ENCODE measurements around the gene PRRX2.

PRRX2 gene

GRCh38 chr9:129679537-129679936 is 14.1 kb downstream of the PRRX2 start:
- no peak for DNase-seq (ENCODE audit: low spot score)

DNA sequence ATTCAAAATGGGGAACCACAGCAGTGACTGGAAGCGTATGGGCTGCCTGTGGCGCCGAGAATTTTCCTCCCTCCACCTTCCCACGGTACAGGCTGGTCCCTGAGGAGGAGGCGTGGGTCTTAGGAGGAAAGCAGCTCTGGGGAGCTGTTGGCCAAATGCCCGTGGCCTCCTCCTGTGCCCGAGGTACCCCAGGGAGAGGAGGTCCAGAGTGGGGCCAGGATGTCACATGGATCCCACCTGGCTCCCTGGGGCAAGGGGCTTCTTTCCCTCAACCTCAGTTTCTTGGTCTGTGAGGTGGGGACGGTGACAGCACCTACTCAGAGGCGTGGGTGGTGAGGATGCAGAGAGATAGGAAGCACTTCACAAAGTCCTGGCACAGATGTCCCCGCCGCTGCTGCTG is 16.5 kb downstream of the PRRX2 start:
- no peak for DNase-seq (ENCODE audit: low spot score)

GRCh38 chr9:129682381-129682780 is 16.9 kb downstream of the PRRX2 start:
- no peak for DNase-seq (ENCODE audit: low spot score)

GRCh38 chr9:129685220-129685932 is 19.9 kb downstream of the PRRX2 start:
- DNase-seq (ENCODE audit: low spot score) = no peak

- no peak for DNase-seq (ENCODE audit: low spot score)
Observed at GRCh38 chr9:129685933-129686259, 20.4 kb downstream of the PRRX2 start.

DNA sequence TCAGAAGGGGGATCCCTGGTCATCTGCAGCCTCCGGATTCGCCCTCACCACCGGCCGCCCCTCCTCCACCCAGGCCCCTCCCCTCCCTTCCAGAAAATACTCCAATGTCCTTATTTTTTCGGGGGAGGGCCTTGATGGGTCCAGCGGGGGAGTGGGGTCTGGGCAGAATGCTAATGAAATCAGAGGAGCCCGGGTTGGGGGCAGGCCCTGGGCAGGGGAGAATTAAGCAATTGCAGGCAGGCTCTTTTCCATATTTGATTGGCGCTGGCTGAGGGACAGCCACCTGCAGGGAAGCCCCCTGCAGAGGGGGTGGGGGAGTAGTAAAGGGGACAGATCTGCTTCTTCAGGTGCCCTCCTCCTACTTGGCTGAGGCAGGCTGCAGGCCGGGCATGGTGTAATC is 21.3 kb downstream of the PRRX2 start:
- no peak for DNase-seq (ENCODE audit: low spot score)

DNA sequence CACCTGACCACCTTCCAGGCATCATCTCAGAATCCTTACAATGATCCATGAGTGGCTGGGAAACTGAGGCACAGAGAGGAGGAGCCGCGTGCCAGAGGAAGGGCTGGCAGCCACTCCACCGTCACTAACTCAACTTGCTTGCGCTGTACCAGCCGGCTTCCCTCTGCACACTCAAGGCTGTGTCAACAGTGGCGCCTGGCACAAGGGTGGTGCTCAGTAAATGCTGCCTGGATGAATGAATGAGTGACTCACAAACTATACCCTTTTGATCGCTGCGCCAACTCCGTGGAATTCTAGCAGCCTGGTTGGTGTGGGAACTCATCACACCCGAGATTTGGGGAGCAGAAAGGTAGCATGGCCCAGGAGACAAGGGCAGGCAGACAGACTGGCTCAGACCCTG is 21.9 kb downstream of the PRRX2 start:
- no peak for DNase-seq (ENCODE audit: low spot score)

DNA sequence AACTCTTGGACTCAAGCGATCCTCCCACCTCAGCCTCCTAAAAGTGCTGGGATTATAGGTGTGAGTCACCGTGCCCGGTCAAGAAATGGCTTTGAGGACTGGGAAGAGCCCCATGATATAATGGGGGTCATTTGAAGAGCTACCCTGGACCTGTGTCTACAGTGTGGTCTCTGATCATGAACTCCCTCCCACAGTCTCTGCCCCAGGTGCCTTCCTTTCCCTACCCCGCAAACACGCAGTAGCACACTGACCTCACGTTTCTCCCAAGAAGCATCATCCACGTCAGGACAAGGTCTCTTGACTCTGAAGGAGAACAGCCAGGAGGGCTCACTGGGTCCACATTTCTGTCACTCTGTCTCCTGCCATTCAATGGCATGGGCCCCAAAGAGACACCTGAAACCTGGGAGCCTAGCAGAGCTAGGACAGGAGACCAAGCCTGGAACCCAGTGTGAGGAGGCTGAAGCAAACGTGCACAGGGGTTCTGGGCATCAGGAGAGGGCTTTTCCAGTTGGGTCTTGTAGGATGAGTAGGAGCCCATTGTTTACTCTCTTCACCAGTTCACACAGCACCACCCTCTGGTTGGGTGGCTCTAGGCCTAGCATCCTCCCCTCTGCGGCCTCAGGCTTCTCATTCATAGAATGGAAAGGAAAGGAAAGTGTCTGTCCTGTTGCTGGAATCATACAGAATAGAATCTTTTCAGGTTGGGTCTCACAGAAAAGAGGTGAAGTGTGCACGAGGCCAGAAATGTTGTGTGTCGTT is 23.0 kb downstream of the PRRX2 start:
- DNase-seq (ENCODE audit: low spot score) = no peak

- DNase-seq (ENCODE audit: low spot score) = no peak
Observed at GRCh38 chr9:129692534-129692933, 27.1 kb downstream of the PRRX2 start.

DNA sequence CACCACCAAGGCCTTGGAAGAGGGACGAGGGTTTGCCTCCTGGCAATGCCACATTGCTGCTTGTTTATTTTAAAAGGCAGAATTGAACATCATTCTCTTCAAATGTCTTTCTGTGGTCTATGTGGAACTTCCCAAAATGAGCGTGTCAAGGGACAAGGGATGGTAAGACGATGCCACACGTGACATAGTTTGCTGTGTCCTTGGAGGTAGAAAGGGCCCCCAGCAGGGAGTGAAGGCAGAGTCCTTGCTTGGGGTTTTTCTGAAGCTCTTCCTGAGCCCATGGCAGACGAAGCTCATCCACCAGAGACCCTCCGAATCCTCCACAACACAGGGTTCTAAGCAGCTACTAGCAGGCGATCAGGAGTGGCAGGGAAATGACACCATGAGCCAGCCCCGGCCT is 28.3 kb downstream of the PRRX2 start:
- DNase-seq (ENCODE audit: low spot score) = no peak

DNA sequence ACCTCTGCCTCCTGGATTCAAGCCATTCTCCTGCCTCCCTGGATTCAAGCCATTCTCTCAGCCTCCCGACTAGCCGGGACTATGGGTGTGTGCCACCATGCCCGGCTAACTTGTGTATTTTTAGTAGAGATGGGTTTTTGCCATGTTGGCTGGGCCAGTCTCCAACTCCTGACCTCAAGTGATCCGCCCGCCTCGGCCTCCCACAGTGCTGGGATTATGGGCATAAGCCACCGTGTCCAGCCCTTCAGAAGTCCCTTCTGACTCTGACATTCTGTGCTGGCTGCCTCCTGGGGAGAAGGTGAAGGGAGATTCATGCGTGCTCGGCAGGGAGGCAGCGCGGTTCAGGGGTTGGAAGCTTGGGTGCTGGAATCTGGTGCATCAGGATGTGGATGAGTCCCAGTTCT is 28.8 kb downstream of the PRRX2 start:
- DNase-seq (ENCODE audit: low spot score) = no peak

DNA sequence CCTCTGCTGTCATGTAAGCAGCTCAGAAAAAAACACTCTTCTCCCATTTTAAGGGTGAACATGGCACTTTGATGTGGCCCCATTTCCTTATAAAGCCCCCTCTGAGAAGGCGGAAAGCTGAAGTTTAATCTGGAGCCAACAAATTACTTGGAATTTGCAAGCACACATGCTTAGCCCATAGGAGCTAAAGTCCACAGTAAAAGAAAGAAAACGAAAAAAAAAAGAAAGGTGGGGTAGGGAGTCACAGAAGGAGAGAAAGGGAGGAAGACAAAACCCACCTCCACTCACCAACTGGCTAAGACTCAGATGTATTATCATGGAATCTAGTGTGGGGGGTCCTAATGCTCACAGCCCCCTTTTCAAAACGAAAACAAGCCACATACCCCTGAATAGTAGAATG is 30.4 kb downstream of the PRRX2 start:
- DNase-seq (ENCODE audit: low spot score) = no peak

DNA sequence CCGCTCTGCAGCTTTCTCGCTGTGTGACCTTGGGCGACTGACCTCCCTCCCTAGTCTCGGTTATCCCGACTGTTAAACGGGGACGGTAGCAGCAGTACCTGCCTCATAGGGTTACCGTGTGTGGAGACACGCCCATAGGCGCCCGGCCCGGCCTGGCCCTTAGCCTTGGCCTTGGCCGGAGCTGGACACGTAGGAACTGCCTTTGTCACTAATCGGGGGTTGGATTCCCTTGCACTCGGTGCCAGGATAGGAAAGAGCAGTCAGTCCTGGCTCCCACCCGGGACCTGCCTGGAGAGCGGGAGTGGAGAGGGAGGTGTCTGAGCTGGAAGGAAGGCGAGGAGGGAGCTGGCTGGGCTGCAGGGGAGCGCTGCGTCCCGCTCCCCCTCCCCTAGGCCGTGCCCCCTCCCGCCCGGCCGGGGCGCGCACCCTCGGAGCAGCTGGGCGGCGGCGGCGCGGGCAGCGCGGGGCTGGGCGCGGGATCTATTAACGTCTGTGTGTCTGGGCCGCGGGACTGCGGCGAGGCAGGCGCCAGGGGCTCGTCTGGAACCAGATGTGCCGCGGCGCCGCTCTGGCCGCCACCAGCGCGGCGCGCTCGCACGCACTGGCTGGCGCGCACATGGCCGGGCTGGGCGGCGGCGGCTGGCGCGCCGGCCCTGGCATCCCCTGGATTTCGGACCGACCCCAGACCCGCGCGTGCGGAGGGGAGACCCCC is 31.7 kb downstream of the PRRX2 start:
- no peak for DNase-seq (ENCODE audit: low spot score)

- no peak for DNase-seq (ENCODE audit: low spot score)
Observed at GRCh38 chr9:129697656-129698253, 32.3 kb downstream of the PRRX2 start.

DNA sequence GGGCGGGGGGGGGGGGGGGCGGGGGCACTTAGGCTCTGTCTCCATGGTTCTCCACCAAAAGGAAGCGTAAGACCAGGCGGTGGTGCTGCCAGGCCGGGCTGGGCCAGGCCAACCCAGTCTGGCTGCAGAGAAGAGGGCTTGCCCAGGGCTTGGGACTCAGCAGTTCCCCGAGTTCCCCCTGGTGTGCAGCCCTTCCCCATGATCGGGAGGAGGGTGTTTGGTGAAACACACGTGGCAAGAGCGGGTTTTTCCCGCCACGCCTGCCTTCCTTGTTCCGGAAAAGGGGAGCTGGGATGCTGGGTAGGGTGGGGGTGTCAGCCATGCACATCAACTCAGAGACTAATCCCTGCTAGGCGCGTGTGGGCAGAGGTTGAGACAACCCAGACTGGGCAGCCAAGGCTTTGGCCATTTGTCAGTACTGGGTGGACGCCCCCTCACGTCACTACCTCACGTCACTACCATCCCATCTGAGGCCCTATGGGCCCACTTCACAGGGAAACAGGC is 32.9 kb downstream of the PRRX2 start:
- no peak for DNase-seq (ENCODE audit: low spot score)

- DNase-seq (ENCODE audit: low spot score) = no peak
Observed at GRCh38 chr9:129701054-129701453, 35.6 kb downstream of the PRRX2 start.

- no peak for DNase-seq (ENCODE audit: low spot score)
Observed at GRCh38 chr9:129701549-129701948, 36.1 kb downstream of the PRRX2 start.

GRCh38 chr9:129702589-129703520 is 37.4 kb downstream of the PRRX2 start:
- DNase-seq (ENCODE audit: low spot score) = no peak

DNA sequence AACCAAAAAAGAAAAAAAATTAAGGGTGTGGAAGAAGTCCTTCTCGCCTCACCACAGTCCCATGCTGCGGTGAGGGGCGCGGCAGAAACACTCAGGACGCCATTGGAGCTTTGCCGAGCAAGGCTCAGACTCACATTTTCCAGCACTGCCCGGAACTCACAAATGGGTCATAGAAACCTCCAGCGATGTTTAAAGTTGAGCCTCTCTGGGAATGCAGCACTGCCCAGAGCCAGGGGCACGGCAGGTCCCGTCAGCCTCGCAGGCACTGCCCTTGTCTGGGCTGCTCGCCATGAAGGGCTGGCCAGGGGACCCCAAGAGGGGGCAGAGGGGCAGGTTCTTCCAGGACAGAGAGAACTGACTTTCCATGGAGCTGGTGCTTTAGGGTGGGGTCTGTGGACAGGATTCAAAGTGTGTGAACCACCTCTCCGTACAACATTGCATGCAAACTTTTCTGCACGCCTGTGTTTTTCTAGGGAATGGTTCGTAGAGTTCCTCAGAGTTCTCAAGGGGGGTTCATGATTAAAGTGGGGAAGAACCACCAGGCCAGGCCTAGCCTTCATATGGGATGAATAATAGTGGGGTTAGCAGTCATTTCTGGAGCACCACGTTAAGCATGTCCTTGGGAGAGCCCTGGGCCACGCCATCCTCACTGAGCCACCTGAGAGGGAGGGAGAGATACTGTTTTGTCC is 38.4 kb downstream of the PRRX2 start:
- no peak for DNase-seq (ENCODE audit: low spot score)

- no peak for DNase-seq (ENCODE audit: low spot score)
Observed at GRCh38 chr9:129704807-129705206, 39.4 kb downstream of the PRRX2 start.

DNA sequence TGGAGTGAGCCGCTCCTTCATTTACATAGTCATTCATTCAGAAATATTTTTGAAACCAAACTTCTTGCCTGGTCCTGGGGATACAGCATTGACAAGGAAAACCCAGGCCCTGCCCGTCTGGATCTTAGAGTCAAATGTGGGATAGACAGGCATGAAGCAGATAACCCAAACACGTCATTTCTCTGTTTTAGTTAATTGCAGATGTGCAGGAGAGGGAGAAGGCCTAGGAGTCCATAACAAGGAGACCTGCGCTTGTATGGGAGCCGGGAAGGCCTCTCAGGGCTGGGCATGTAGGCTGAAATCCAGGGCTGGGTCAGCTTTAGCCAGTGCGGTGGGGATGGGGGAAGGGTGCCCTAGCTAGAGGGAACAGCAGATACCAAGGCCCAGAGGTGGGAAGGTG is 43.3 kb downstream of the PRRX2 start:
- no peak for DNase-seq (ENCODE audit: low spot score)
